HFF-Myc (cell line): Measurements from ENCODE around the gene IRX2.
A peak's percentile ranks its signal among the peaks of the same experiment; 100 is the strongest.

ENCODE experiments used
- DNase-seq: peaks from one replicate; pipeline ENCODE4 v3.0.0-alpha.2; 2011; ENCODE audit warnings: low read depth; ENCODE audit errors: extremely low read depth
- H3K4me3 ChIP-seq: replicated peaks from 2 replicates; pipeline ENCODE4 v1.5.1; 2011; ENCODE audit warnings: low read depth, mild to moderate bottlenecking, control low read depth, low read length
- TF ChIP-seq, protein P1 (sequence below): IDR thresholded peaks from 2 replicates; pipeline ENCODE4 v1.5.1; 2012; ENCODE audit warnings: mild to moderate bottlenecking, low read depth, low read length, control low read depth; ENCODE audit errors: missing control alignments

Gene IRX2

DNA sequence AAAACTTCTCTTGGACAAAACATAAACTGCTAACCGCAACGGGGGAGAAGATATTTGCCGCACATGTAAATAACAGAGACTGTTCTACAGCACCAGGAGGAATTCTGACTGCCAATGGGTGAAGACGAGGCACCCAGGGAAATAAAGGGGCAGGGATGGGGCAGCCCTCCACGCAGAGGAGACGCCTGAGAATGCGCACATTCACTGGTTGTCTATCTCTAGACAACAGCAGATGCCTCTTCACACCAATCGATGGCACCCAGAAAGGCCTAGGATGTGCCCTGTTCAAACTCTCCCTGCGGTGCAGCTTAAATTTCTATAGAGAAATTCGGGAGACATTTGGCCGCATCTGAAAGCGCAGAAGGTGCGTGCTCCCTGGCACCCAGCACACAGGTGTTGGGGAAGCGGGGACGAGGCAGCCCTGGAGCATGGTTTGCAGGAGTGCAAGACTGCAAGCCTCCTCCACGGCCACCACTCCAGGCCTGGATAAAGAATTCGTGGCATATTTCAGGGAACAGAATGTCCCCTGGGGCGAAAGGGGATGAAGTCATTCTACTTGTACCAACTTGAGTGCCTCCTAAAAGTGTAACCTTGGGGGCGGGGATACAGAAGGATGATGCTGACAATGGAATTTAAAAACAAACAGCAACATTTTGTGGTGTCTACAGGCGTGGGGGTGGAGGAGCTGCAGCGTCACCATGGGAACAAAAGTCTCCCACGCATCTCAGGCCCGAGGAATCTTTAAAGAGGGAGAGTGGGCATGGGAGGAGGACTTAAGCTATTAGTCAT lies 6.3 kb upstream of the IRX2 start:
- no peak overlapping the region for H3K4me3 ChIP-seq
- no peak for DNase-seq
- TF ChIP-seq, protein P1, sequence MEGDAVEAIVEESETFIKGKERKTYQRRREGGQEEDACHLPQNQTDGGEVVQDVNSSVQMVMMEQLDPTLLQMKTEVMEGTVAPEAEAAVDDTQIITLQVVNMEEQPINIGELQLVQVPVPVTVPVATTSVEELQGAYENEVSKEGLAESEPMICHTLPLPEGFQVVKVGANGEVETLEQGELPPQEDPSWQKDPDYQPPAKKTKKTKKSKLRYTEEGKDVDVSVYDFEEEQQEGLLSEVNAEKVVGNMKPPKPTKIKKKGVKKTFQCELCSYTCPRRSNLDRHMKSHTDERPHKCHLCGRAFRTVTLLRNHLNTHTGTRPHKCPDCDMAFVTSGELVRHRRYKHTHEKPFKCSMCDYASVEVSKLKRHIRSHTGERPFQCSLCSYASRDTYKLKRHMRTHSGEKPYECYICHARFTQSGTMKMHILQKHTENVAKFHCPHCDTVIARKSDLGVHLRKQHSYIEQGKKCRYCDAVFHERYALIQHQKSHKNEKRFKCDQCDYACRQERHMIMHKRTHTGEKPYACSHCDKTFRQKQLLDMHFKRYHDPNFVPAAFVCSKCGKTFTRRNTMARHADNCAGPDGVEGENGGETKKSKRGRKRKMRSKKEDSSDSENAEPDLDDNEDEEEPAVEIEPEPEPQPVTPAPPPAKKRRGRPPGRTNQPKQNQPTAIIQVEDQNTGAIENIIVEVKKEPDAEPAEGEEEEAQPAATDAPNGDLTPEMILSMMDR: no peak

DNA sequence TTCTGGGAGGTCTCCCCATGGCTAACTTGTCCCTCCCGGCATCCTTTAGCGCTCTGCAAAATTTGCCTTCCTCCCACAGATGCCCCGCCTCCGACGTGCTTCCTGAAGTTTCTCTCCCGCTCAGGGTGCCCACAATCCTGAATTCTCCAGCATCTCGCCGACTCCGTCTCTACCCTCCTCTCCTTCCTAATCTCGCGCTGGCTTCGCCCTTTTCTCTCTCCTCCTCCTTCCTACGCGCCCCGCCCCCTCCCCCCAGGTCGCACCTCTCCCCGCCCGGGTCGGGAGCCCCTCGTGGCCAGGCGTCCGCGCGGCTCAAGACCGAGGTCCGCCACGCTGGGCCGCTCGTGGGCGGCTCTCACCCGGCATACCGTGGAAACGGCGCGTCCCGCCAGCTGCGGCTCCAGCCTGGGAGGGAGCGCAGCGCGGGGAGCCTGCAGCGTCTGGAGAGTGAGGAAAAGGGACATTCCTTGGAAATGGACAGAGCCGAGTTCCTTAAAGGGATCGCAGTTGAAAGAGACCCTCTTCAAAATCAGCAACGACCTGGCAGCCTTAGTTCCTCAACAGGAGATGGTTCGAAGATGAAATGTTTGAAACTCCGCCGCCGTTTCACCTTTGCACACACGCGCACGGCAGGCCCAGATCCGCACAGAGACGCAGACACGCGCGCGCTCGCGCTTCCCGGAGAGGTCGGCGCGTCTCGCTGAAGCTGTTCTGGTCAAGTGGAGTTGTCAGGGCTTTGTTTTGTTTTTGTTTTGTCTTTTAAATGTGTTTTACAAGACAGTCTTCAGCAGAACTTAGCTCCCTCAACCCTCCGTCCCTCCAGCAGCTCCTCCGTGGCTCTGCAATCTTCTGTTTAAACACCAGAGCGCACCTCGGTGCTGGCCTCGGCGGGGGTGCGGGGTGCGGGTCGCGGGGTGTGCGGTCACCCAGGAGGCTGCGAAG lies 5.0 kb upstream of the IRX2 start:
- TF ChIP-seq, protein P1: no peak
- no peak for DNase-seq
- H3K4me3 ChIP-seq: peak overlapping the region; percentile 39

DNA sequence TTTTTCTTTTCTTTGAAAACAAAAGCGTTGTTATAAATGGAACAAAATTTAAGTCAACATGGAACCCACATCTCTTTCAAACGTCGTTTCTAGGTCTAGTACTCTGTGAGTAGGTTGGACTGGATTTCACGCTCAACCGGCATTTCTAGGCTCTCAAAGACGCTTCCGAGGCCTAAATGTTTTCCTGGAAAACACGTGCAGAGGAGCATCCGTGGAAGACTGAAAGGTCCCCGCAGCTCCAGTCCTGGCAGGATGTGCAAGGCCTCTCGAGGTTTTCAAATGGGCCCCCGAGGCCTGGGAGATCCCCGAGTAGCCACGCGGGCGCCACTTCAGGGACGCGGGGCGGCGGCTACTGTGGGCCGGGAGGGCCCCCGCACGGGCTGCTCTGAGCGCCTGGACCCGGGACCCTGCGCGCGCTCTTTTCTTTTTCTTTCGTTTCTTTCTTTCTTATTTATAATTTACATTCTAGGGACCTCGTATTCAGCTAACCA lies 4.2 kb upstream of the IRX2 start:
- TF ChIP-seq, protein P1: no peak
- H3K4me3 ChIP-seq: peak overlapping the region; percentile 39
- DNase-seq: no peak

DNA sequence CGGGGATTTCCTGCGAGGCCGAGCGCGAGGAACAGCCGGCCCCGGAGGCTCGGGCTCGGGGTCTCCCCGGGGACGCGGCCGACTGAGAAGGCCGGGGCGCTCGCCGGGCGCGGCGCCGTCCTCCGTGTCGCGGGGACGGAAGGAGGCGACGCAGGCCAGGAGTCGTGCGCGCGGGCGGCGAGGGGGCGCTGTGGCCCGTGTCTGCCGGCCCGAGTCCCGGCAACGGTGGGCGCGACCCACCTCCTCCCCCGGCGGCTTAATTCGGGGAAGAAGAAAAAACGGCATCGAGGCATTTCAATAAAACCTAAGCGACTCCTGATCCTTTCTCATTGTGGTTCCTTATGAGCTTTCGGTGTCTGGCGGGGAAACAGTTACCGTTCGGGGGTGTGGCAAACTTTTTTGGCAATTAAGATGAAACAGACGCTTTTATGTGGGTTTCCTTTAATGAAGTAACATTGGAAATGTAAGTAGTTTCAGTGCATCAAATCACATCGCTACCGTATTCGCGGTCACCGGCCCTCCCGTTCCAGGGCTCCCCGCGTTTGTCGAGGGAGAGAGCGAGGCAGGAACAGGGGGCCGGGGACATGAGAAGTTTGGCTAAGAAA lies 3.7 kb upstream of the IRX2 start:
- DNase-seq: no peak
- no peak overlapping the region for H3K4me3 ChIP-seq
- TF ChIP-seq, protein P1: no peak

DNA sequence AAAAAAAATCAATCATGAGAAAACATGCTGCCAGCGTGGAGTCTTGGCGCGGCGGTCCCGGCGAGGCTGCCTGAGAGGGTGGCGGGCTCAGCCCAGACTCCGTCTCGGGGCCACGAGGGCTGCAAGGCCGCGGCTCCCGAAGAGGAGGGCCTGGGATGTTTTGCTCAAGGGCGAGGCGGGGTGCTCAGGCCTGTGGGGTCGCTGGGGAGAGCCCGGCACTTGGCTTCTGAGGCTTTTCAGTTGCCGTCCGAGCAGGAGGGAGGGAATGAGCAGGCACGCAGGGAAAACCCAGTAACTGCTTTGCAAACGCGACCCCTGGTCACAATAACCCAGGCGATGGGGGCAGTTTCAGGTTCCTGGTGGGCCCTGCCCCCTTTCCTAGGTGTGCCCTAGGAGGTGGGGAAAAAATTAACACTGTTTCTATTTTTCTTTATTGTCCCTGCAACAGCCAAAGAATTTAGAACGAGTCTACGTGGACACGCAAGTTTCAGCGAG lies 3.2 kb upstream of the IRX2 start:
- DNase-seq: no peak
- TF ChIP-seq, protein P1: no peak
- H3K4me3 ChIP-seq: no peak overlapping the region

DNA sequence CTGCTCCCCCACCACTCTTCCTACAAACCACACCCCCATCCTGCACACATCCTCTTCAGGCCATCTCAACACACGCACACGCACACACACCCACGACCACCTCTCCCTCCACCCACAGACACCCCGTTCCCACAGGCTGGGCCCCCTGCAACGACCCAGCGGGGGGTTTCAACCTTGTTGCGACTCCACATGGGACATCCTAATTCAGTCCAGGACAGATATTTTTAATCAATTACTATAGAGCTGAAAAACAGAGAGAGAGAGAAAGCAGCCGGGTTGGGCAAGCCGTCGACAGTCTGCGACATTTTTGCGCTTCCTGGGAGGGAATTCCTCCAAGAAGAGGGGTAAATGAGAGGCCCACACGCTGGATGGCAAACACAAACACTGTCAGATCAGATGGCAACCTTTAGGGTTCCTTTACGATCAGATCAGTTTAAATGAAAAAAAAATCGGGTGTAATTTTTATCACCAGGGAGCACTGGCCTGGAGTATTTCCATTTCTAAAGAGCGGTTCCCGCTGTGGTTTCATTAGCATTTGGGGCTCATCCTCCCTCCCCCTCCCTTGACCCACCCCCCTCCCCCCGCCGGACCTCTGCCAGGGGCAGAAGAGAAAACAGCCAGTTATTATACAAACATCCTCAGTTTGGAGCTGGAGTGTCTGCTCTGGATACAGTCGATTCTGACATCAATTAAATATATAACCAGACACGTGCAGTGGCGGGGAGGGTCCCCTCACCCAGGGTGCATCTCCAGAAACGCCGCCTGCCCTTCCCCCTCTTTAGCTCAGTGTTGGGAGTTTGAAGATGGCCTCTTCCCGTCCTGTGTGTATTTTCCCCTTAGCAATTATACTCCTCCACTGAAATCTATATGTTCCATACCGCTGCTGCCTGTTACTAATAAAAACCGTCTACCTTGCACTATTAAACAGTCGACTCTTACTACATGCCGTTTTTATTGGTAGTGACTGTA lies 2.3 kb upstream of the IRX2 start:
- DNase-seq: no peak
- H3K4me3 ChIP-seq: no peak overlapping the region
- TF ChIP-seq, protein P1: no peak
